Activated naive CD8-positive, alpha-beta T cell treated with anti-CD3 and anti-CD28 coated beads, Interleukin-2, amount 50 U/mL, for 16 hours (primary cell): Measurements from ENCODE around the gene PHF24.
A peak's percentile ranks its signal among the peaks of the same experiment; 100 is the strongest.

Experiments used
- DNase-seq: peaks from one replicate; pipeline ENCODE4 v3.0.0-alpha.2; 2020; ENCODE audit warnings: low read depth, low spot score

The PHF24 gene

DNA sequence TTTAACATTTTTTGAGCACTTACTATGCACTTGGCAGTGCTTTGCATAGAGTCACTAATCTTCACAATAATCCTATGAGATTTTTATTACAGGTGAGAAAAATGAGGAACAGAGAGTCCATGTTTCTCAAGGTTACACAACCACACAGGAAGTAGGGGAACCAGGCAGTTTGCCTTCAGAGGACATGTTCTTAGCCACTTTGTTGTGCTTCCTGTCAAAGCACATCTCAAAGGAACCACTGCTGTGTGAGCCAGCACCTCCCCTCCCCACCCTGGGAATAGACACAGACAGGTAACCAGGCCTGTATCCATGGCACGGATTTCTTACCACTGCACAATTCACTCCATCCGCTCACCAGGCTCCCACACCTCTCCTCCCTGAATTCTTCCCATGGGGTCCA is 25.1 kb downstream of the PHF24 start:
- no peak for DNase-seq

DNA sequence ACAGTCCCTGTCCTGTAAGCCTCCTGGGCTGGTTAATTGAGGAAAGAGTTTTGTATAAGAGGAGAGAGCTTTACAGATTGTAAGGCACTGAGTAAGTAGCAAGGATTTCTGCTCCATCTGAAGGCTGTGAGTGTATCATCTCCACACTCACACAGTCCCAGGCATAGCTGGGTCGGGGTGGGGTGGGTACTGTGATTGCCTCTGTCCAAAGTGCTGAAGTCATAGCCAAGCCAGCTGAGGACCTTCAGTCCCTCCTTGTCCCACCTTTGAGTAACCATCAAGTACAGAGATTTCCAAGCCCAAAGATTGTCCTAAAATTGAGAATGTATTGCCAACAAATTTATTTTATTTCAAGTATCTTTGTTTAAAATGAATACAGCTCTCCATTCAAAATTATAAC is 26.0 kb downstream of the PHF24 start:
- DNase-seq = no peak

DNA sequence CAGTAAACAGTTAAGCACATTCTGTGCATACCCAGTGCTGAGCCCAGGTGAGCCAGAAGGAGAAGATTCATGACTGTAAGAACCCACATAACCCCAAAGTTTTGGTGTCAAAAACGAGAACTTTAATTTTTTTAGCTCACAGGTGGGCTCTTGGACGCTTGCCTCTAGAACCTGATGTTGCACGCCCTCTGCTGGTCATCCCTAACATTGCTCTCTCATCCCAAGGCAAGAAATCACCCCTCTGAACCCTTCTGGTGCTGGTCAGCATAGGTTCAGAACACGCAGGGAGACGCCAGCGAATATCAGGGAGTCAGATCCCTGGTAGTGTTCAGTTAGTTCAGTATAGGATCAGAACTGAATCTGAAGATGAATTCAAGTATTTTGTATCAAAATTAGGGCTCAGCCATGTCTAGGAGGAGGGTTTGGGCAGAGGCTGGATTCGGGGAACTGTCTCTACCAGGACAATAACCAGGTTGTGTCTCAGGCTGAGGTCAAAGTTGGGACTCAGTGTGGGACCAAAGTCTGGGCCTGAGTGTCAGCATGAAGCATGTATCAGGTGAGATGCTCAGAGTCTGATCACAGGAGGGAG is 27.3 kb downstream of the PHF24 start:
- DNase-seq = no peak

DNA sequence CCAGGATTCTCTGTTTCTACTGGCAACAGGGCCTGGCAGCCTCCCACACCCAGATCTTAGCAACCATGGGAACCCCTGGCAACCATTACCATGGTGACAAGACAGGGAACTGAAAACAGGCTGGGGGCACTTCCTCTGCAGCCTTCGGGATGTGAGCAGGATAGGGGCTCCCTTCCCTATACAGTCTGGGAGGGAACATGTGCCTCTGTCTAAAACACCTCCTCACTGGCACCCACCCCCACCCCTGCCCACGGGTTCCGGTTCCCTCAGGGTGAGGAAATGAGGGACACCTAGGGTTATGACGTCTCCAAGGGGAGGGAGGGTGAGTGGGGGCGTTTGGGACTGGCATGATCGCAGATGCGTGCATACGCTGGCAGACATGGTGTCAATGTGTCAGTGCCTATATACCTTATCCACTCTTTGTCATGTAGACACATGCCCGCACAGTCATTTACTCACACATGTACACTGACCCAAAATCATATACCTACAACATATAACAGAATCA is 28.5 kb downstream of the PHF24 start:
- no peak for DNase-seq

DNA sequence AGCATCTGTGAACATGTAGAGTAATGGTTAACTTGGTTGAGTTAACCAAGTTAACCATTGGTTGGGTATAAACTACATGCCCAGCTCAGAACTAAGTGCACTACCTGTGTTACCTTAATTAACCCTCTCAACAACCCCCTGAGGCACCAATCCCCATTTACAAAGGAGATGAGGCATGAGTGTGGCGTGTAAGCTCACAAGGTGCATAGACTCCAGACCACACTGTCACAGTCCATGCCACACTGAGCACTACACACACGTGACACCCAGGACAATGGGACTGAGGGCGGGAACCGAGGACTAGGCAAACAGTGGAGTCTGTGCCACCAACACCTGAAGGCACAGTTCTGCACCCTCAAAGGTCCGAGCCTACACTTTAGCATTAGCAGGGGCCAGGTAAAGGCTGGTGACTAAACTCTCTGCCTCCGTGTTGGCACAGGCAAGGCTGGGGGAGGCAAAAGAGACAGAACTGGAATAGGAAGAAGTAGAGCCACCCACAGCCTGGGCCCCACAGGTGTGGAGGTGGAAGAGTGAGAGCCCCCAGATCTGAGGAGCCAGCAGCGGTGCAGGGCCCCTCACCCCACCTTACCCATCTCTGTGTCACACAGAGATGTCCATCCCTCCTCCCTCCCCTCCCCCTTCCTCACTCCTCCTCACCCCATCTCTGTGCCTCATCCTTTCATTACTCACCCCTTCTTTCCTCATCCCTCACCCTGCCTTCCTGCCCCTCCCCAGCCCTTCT is 29.2 kb downstream of the PHF24 start:
- no peak for DNase-seq

DNA sequence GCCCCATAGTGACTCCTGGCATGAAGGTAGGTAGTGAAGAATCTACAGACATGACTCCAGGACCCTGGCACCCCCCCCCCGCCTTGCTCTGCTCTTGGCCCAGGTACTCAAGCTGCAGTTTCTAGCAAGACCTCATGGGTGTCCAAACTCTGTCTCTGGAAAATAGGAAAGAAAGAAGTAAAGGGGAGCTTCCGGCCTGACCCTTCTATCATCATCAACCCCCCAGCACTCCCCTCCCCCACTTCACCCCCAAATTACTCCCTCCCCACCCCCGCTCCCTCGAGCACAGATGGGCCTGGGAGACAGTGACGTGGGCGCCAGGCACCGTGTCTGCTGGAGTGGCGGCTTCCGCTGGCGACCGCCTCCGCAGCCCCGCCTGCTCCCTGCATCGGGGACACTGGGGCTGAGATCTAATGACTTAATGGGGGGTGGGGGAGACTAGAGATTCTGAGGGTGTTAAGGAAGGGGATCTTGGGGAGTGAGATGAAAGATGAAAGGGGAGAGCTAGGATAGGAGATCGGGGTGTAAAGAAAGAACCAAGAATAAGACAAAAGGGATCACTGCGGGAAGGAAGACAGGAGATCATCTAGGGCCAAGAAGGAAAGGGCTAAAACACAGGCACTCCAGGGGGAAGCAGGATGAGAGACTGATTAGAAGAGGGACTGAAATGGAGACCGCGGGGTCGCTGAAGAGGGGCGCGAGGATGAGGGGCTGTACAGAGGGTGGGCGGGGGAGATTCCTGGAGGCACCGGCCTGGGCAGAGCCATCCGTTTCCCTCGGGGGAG is 30.3 kb downstream of the PHF24 start:
- no peak for DNase-seq

DNA sequence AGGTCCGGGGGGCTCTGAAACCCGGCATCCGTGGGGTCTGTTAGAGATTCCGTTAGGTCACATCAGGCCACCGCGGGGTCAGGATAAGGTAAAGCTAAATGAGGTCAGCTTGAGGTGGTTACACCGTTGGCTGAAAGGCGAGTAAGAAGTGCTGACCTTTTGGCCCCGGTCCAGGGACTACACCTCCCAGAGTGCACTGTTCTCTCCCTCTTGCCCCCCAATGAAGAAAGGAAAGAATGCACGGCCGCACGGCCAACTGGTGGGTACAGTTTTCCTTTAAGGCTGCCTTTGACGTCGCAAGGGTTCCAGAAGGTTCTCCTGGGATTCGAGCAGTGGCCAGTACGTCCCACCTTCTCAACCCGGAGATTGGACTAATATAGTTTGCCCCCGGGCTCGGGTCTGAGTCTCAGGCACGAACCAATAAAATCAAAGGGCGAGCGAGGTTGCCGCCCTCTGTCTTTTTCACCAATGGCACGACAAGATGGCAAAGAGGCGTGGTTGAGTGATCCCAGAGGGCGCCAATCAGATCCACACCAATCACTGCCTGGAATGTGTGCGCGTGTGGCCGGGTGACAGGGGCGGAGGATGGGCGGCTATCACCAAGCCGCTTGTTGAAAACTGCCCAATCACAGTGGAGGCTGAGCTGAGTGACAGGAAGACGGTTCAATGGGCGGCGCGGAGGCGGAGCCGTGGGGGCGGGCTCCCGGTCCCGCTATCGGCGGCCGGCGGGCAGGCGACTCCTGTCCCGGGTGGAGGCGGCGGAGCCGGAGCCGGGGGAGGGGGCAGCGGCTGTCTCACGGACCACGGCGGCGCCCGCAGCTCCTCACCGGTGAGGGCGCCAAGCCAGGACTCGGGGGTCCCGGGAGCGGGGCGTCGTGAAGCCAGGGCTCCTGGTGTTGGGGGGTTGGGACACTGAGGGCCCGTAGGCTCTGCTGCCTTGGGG is 31.2 kb downstream of the PHF24 start, which contains the start of gene DNAJB5:
Gene DNAJB5, plus strand, starts transcription at position 743 of the 943 bp plus-strand sequence. CDS start 886 bp downstream, outside the sequence.
- DNase-seq = peak; percentile 94

DNA sequence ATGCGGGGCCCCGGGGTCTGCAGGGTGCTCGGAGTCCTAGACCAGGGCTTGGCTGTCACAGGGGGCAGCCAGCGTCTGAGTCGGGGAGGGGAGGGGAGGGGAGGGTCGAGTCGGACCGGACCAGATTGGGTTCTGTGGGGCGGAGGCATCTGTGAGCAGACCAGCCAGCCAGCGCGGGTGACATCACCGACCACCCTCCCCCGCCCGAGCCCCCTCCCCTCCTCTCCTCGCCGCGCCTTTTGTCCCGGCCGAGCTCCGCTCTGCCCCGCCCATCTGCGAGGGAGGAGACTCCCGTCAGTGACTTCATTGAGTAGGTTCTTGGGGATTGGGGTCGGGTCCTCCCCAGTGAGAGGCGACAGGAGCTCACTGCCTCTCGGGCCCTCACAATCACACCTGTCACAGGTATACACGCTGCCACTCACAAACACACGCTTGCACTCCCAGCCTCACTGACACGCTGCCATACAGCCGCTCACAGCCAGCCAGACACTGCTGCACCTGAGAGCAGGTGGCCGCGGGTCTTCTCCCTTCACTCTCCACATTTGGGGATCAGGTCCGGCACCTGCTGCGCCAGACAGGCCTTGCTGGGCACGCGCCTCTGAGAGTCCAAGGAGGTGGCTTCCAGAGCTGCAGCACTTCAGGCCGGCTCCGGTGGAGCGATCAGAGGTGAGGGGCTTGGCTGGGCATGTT is 32.0 kb downstream of the PHF24 start:
- DNase-seq = no peak

DNA sequence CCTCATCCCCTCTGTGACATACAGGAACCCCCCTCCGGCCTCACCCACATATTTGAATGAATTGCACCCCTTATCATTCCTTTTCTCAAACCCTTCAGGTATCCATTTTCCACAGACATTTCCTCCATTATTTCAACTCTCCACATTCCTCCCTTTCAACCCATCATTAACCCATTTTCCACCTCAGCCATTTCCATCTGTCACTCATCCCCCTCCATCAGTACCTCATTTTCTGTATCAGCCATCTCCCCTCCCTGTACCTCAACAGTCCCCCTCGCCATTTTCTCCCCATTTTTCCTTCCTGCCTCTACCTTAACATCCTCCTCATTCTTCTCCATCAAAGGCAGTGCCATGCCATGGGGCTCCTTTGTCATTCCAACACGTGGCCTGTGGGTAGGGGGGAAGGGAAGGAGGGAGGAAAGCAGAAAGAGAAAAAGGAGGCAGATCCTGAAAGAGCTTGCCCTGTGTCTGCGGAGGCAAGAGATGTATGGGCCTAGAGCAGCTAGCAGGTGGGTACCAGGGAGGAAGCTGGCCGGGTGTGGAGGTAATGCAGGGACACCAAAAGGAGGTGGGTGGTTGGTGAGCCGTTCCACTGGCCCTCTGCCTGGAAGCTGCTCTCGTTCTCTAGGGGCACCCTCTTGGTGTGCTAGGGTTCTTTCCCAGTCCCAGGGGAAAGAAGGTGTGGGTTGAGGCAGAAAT is 33.0 kb downstream of the PHF24 start:
- DNase-seq = no peak

DNA sequence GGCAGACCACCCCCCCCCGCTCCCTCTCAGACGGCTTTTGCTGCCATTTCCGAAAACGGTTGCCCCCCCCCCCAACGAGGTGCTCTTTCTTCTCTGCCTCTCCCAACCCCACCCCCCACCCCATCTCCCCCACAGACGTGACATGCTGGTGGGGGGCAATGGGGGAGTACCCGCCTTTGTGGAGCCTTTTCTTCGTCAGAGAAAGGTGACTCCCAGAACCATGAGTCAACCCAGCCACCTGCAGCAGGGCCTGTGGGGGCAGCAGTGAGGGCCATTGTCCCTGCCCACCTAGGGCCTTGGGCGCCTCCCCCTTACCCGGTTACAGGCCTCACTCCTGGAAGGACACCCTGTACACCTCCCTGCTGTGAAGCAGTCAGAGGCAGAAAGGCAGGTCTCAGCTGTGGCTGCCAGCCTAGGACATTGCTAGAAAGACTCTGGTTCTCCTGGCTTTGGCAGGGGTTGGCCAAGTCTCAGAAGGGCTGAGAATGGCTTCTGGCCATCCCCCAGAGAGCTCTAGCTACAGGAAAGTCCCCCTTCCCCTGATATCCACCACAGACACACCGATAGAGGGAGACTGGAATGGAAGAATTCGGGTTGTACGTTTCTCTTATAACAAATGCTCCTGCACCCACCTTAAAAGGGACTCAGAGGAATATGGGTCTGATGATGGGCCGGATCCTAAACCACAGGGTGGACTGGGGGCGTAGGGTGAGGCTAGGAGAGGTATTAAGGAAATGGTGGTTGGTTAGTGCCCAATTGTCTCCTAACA is 33.7 kb downstream of the PHF24 start:
- DNase-seq = no peak

DNA sequence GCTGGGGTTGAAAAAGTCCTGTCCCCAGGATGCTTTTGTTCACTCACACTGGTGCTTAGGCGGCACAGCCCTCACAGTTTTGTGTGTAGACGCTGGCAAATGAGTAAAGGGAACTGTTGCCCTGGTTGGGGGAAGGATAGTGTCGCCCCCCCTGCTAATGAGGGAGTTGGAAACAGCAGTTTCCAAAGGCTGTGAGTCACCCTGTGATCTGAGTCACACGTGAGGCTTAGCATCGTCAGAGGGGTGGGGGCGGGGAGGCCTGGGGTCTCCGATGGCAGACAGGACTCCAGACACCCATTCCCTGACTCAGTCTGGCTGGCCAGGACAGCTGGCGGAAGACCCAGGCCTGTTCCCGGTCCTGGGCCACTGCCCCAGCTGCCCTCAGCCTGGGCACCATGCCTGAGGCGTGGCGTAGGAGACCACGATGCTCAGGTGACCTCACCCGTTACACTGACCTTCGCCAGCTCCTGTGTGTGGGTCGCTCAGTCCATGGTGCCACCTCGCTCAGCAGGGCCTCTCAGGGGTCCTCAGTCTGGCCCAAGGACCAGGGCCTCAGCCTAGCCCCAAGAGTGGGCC is 34.4 kb downstream of the PHF24 start:
- peak; percentile 50 for DNase-seq

DNA sequence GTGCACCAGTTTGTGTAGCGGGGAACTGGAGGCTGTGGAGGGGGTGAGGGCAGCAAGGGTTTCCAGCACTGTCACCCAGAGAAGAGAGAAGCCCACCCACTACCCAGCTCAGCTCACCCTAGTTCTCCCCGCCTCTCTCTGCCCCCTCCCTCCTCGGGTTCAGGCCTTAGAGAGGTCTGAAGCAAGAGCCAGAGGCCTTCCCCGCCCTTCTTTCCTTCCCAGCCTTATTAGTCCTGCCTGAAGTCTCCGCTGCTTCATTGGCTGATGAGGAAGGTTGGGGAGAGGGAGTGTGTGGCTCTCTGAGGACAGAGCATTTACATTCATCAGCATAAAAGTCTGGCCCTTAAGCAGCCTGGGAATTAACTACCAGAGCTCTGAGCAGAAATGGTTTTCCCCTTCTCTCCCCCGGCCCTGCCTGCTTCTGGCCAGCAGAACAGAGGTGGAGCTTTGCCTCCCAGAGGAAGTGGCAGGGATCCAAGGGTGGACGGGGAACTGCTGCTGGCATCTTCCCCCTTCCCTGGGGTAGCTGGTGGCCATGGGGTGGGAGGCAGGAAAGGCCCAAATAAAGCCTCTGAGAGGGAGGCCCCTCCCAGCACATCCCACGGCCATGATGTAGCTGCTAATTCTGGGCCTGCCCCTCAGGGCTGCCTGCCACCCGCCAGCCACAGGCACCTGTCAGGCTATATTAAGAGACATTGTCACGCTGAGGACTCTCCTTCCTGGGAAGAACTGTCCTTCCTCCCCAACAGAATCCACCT is 35.6 kb downstream of the PHF24 start:
- DNase-seq = no peak

DNA sequence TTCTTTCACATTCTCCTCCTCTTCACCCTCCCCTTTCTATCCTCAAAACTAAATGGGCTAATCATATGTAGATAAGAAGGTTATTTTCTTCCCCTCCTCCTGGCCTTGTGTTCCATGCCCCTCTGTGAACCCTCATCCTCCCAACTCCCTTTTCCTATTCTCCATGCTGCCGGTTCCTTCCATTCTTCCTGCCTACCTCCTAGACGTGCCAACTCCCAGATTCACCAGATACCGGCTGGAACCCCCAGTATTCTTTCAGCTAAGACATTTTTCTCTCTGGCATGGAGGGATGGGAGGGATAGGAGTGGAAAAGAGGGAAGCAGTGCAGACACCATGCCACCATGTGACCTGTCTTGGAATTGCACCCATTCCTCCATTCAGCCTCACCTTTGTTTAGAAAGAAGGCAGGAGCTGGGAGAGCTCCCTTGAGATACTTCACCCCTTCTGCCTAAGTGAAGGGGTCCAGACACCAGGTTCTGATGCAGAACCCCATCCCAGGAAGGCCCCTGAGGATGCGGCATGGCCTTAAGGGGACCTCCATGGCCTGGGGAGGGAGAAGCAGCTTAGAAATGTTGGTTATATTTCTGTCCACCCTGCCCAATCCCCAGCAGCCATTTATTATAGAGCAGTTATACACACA is 36.3 kb downstream of the PHF24 start:
- no peak for DNase-seq

DNA sequence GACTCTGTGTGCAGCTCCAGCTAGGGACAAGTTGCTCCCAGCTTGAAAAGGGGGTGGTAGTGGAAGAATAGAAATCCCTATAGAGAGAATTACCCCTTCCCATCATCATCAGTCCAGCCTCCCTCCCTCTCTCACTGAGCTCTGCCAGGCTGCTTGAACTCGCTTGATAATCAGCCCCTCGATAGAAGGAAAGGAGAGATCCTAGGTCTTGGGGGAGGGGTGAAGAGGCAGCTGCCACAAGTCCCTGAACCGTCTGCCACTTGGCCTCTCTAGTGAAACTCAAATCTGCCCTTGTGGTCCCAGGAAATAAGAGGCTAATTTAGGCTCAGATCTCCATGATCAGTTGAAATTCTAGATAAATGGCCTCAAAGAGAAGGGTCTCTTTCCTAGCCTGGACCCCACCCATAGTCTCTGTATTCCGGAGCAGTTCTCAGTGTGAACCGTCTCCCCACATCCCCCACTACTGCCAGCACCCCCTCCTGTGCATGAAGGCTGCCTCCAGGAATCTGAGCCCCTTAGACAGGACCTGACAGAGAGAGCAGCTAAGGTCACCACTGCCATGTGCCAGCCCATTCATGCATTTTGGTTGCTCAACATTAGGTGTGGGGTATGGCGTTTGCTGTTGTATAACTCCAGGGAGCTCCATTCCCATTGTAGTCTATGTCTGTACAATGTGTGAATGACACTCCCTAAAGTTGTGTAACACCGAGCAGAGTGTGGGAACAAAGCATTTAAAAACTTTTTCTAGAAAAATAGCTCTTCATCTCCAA is 37.0 kb downstream of the PHF24 start:
- DNase-seq = no peak

DNA sequence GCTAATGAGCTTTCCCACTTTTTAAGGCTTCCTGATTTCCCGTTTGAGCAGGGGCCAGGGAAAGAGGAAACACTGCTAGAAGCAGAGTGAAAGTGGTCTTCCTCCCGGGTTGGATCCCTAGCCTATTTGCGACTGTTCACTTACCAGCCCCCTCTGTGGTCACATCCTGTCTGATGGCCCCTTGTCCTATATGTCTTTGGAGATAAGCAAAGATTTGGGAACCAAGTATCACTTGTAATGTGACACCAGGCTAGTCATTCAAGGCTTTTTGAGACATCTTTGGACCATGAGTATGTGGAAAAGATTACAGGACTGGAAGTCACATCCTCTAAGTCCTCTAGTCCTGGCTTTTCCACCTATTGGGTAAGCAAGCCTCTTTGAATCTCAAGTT is 37.6 kb downstream of the PHF24 start:
- no peak for DNase-seq

DNA sequence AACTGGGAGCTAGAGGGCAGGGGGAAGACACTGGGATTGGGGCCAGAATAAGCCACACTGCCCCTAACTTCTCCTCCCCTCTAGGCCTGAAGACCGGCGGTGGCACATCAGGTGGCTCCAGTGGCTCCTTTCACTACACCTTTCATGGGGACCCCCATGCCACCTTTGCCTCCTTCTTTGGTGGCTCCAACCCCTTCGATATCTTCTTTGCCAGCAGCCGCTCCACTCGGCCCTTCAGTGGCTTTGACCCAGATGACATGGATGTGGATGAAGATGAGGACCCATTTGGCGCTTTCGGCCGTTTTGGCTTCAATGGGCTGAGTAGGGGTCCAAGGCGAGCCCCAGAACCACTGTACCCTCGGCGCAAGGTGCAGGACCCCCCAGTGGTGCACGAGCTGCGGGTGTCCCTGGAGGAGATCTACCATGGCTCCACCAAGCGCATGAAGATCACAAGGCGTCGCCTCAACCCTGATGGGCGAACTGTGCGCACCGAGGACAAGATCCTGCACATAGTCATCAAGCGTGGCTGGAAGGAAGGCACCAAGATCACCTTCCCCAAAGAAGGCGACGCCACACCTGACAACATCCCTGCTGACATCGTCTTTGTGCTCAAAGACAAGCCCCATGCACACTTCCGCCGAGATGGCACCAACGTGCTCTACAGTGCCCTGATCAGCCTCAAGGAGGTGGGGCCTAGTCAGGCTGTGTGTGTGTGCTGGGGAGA is 38.3 kb downstream of the PHF24 start:
- no peak for DNase-seq
